Endothelial cell of umbilical vein (primary cell): ENCODE data around the gene TERT. TPM values are rescaled to one million over a fixed set of nuclear protein-coding genes. Genes with fewer than 3 reads are reported as not detected.

ENCODE experiments used
- BruUV-seq: library from RNA; stranded (reverse); fragments of 400-500 nt; replicated peaks from 2 replicates; lab custom pipeline; 2021; lab: Mats Ljungman, UMichigan
- CTCF ChIA-PET: fragments of 300-600, 350-600 bp; sonication (Branson Sonifier 250); formaldehyde crosslinking; loops from one replicate; lab custom pipeline; 2021; ENCODE audit warnings: antibody characterized with exemption, inconsistent platforms; lab: Charles Lee
- POLR2A ChIA-PET: fragments of 300-600, 350-600 bp; sonication (Branson Sonifier 250); formaldehyde crosslinking; loops from one replicate; lab custom pipeline; 2021; ENCODE audit warnings: antibody characterized with exemption, inconsistent platforms; lab: Charles Lee
- DNase-seq: peaks from one replicate; pipeline ENCODE4 v3.0.0-alpha.2; 2011; ENCODE audit warnings: low read depth, low spot score
- FAIRE-seq: peaks from 2 replicates; lab custom pipeline; 2011; peaks lifted over from hg19 to GRCh38; lab: Jason Lieb, UNC
- H2AFZ ChIP-seq: 2 replicates; pipeline ENCODE4 v1.6.0; 2012; ENCODE audit warnings: low read depth, low read length, control low read depth, inconsistent platforms
- H3K27ac ChIP-seq: 2 replicates; pipeline ENCODE4 v1.5.1; 2011; ENCODE audit warnings: low read depth, mild to moderate bottlenecking, control low read depth, low read length, moderate library complexity; ENCODE audit not compliant: insufficient read depth
- H3K27me3 ChIP-seq, 2 experiments: 2 replicates each; pipeline versions ENCODE4 v1.6.0 to v1.6.1; 2011; ENCODE audit warnings: low read length in 2 of 2, mixed read lengths in 1 of 2; ENCODE audit not compliant: control insufficient read depth in 2 of 2, insufficient read depth in 2 of 2
- H3K36me3 ChIP-seq, 2 experiments: 2 replicates in 1 of 2; 3 replicates in 1 of 2; pipeline ENCODE4 v1.5.1; 2011; ENCODE audit warnings: low read length in 2 of 2, mild to moderate bottlenecking in 1 of 2, moderate library complexity in 1 of 2; ENCODE audit not compliant: control insufficient read depth in 2 of 2, insufficient read depth in 2 of 2; ENCODE audit errors: extremely low read depth in 1 of 2
- H3K4me1 ChIP-seq: 3 replicates; pipeline ENCODE4 v1.5.1; 2011; ENCODE audit warnings: mild to moderate bottlenecking, low read length; ENCODE audit not compliant: control insufficient read depth, insufficient read depth; ENCODE audit errors: extremely low read depth
- H3K4me2 ChIP-seq: 2 replicates; pipeline ENCODE4 v1.6.1; 2011; ENCODE audit warnings: low read length, control low read depth, mixed read lengths; ENCODE audit not compliant: insufficient read depth
- H3K4me3 ChIP-seq, 3 experiments: fragments of 200-600 bp in 1 of 3; sonication (generic), shearing (Covaris generic) in 1 of 3; replicated peaks in 1 of 3; 2 replicates each; pipeline ENCODE4 v1.5.1; 2011 to 2016; ENCODE audit warnings: control low read depth in 3 of 3, low read length in 3 of 3, mild to moderate bottlenecking in 2 of 3, inconsistent platforms in 1 of 3, low read depth in 1 of 3, moderate library complexity in 1 of 3; ENCODE audit not compliant: insufficient read depth in 1 of 3
- H3K79me2 ChIP-seq: 2 replicates; pipeline ENCODE4 v1.6.0; 2012; ENCODE audit warnings: low read length, inconsistent platforms; ENCODE audit not compliant: control insufficient read depth, insufficient read depth
- H3K9ac ChIP-seq: replicated peaks from 2 replicates; pipeline ENCODE3; 2011; ENCODE audit warnings: low read length, control low read depth; ENCODE audit not compliant: insufficient read depth; ENCODE audit errors: extremely low read depth
- H3K9me1 ChIP-seq: replicated peaks from 3 replicates; pipeline ENCODE4 v1.6.0; 2011; ENCODE audit warnings: mild to moderate bottlenecking, low read length; ENCODE audit not compliant: control insufficient read depth, insufficient read depth; ENCODE audit errors: extremely low read depth
- H3K9me3 ChIP-seq: replicated peaks from 2 replicates; pipeline ENCODE4 v1.5.1; 2012; ENCODE audit warnings: low read length, inconsistent platforms; ENCODE audit not compliant: control insufficient read depth, insufficient read depth
- H4K20me1 ChIP-seq: replicated peaks from 2 replicates; pipeline ENCODE3; 2011; ENCODE audit warnings: mild to moderate bottlenecking, low read length; ENCODE audit not compliant: control insufficient read depth, insufficient read depth; ENCODE audit errors: extremely low read depth
- CTCF ChIP-seq, 2 donors: IDR thresholded peaks; 1 replicate in 1 of 2; 2 replicates in 1 of 2; pipeline ENCODE4 v1.5.1; 2011; ENCODE audit warnings: low read length in 2 of 2, mild to moderate bottlenecking in 2 of 2, moderate library complexity in 2 of 2, control low read depth in 1 of 2, inconsistent platforms in 1 of 2, low read depth in 1 of 2; ENCODE audit not compliant: insufficient read depth in 1 of 2; ENCODE audit errors: extremely low read depth in 1 of 2
- EZH2 ChIP-seq: IDR thresholded peaks from 2 replicates; pipeline ENCODE4 v1.6.1; 2012; ENCODE audit warnings: borderline replicate concordance, low read depth, mild to moderate bottlenecking, moderate library complexity, low read length, inconsistent platforms; ENCODE audit not compliant: severe bottlenecking
- FOS ChIP-seq: IDR thresholded peaks from 2 replicates; pipeline ENCODE4 v1.6.1; 2011; ENCODE audit warnings: mild to moderate bottlenecking, low read length, moderate library complexity, borderline replicate concordance; ENCODE audit not compliant: insufficient read depth
- GATA2 ChIP-seq: IDR thresholded peaks from 2 replicates; pipeline ENCODE4 v1.7.0; 2011; ENCODE audit warnings: low read depth, mild to moderate bottlenecking, moderate library complexity, mixed read lengths, low read length; ENCODE audit not compliant: insufficient read length, insufficient read depth
- JUN ChIP-seq: IDR thresholded peaks from 2 replicates; pipeline ENCODE4 v1.6.1; 2011; ENCODE audit warnings: borderline replicate concordance, low read depth; ENCODE audit not compliant: insufficient read length, insufficient read depth
- MYC ChIP-seq: IDR thresholded peaks from one replicate; pipeline ENCODE4 v1.6.1; 2011; ENCODE audit warnings: mild to moderate bottlenecking, low read depth, low read length
- POLR2A ChIP-seq: IDR thresholded peaks from 2 replicates; pipeline ENCODE4 v1.6.1; 2012; ENCODE audit warnings: low read depth, mild to moderate bottlenecking, control low read depth, low read length
- POLR2AphosphoS5 ChIP-seq: IDR thresholded peaks from 2 replicates; pipeline ENCODE4 v1.6.1; 2012; ENCODE audit warnings: low read depth, mild to moderate bottlenecking, control low read depth, low read length, moderate library complexity; ENCODE audit not compliant: insufficient read depth
- dilution Hi-C: fragments of 300-500 bp; cut with MboI; formaldehyde crosslinking; loops from one replicate; pipeline ENCODE4 v1.15.0; 2019; ENCODE audit warnings: low sequenced_read_pairs; ENCODE audit not compliant: extremely low pct_ligation_motif_present
- intact Hi-C: fragments of 100-400 bp; cut with micrococcal nuclease; formaldehyde crosslinking; loops from one replicate; pipeline ENCODE4 v1.10.0; 2022
- polyA plus RNA-seq, 4 experiments: library from polyadenylated mRNA; depleted of rRNA in 3 of 4; stranded (reverse) in 3 of 4; unstranded in 1 of 4; fragments of >200 nt; gene quantifications; 2 replicates each; pipeline versions ENCODE4 v1.2.1 to v1.2.3, GENCODE V29; 2011 to 2012; ENCODE audit warnings: missing spikeins in 1 of 4
- total RNA-seq: library from RNA; stranded (reverse); gene quantifications from 2 replicates; pipeline ENCODE4 v1.2.3, GENCODE V29; 2021
- TF ChIP-seq, protein P1 (sequence below): IDR thresholded peaks from 2 replicates; pipeline ENCODE4 v1.6.1; 2011; ENCODE audit not compliant: insufficient read depth, insufficient read length

The TERT gene
- total and polyA plus RNA-seq, 2 donors (not counting 3 experiments of a cell fraction or from before 2014, with no cell fraction given), result 0.04 TPM; not detected in 1

GRCh38 chr5:1256776-1257175 is 38.1 kb downstream of the TERT start:
- Histone ChIP-seq H3K27ac (no peak overlapping the region), H3K27me3 (no peaks in the 10 kb centered on the region), H3K9me1 (no peaks in the 10 kb centered on the region), H3K36me3 (no peaks in the 10 kb centered on the region), H3K9ac (no peak overlapping the region), H2AFZ (no peak overlapping the region), H3K4me3 (no peak overlapping the region), H3K79me2 (no peaks in the 10 kb centered on the region), H3K4me1 (peaks cover 3% of the 10 kb centered on the region), H4K20me1 (no peaks in the 10 kb centered on the region), H3K9me3 (no peaks in the 10 kb centered on the region), H3K4me2 (no peak overlapping the region)
- intact Hi-C loops (no loop called here), dilution Hi-C loops (no loop called here)
- BruUV-seq, result no TSS peak
- FAIRE-seq, result no peak
- DNase-seq, result no peak
- ChIA-PET CTCF (no interaction called here), POLR2A (no interaction called here)
- TF ChIP-seq, protein P1, sequence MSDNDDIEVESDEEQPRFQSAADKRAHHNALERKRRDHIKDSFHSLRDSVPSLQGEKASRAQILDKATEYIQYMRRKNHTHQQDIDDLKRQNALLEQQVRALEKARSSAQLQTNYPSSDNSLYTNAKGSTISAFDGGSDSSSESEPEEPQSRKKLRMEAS, result no peak
- no peak for TF ChIP-seq POLR2AphosphoS5
- TF ChIP-seq POLR2A, result no peak
- TF ChIP-seq JUN, result no peak
- no peak for TF ChIP-seq CTCF (IDR thresholded peaks at IDR 0.05; ENCODE audit: extremely low read depth in 1 of 2, insufficient read depth in 1 of 2, low read depth in 1 of 2, low read length in 2 of 2)
- TF ChIP-seq GATA2, result no peak
- no peak for TF ChIP-seq EZH2
- no peak for TF ChIP-seq FOS
- no peak for TF ChIP-seq MYC
